Epithelial cell of proximal tubule (primary cell): ENCODE measurements around the gene CEL. TPM values are rescaled to one million over a fixed set of nuclear protein-coding genes. Genes with fewer than 3 reads are reported as not detected.

Source experiments
- DNase-seq: peaks from one replicate; pipeline ENCODE4 v3.0.0-alpha.2; 2011; ENCODE audit warnings: low read depth
- H3K4me3 ChIP-seq: 2 replicates; pipeline ENCODE4 v1.5.1; 2011; ENCODE audit warnings: low read depth, mild to moderate bottlenecking, low read length
- total RNA-seq: library from RNA; depleted of rRNA; stranded (reverse); fragments of >200 nt; gene quantifications from 2 replicates; pipeline ENCODE4 v1.2.3, GENCODE V29; 2015
- TF ChIP-seq, protein P1 (sequence below): conservative IDR thresholded peaks from 2 replicates; pipeline ENCODE4 v1.5.1; 2012; ENCODE audit warnings: low read depth, mild to moderate bottlenecking, low read length

The CEL gene
- total RNA-seq, 1 donor from 2014 or later: 0.58 TPM

DNA sequence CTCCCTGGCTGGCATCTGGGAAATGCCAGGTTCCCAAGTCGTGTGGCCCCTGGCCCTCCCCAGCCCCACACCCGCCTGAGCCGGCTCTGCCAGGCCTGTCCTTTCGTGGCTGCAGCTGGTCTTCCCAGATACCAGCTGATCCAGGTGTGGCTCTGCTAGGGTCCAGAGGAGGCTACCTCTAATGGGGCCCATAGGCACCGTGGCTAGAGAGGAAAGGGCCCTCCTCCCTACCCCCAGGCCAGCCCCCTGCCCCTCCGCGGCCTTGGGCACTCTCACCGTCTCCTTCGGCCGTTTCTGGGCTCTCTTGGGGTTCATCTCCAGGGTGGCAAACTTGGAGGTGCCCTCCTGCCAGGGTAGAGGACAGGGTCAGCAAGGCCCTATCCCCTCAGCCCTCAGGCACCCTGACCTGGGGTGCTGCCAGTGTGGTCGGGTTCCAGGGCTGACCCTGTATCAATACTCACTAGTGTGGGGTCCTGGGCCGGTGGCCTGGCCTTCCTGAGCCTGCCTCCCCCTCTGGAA lies 42.3 kb downstream of the CEL start:
- TF ChIP-seq, protein P1, sequence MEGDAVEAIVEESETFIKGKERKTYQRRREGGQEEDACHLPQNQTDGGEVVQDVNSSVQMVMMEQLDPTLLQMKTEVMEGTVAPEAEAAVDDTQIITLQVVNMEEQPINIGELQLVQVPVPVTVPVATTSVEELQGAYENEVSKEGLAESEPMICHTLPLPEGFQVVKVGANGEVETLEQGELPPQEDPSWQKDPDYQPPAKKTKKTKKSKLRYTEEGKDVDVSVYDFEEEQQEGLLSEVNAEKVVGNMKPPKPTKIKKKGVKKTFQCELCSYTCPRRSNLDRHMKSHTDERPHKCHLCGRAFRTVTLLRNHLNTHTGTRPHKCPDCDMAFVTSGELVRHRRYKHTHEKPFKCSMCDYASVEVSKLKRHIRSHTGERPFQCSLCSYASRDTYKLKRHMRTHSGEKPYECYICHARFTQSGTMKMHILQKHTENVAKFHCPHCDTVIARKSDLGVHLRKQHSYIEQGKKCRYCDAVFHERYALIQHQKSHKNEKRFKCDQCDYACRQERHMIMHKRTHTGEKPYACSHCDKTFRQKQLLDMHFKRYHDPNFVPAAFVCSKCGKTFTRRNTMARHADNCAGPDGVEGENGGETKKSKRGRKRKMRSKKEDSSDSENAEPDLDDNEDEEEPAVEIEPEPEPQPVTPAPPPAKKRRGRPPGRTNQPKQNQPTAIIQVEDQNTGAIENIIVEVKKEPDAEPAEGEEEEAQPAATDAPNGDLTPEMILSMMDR: no peak
- H3K4me3 ChIP-seq: no peak overlapping the region
- DNase-seq: no peak

DNA sequence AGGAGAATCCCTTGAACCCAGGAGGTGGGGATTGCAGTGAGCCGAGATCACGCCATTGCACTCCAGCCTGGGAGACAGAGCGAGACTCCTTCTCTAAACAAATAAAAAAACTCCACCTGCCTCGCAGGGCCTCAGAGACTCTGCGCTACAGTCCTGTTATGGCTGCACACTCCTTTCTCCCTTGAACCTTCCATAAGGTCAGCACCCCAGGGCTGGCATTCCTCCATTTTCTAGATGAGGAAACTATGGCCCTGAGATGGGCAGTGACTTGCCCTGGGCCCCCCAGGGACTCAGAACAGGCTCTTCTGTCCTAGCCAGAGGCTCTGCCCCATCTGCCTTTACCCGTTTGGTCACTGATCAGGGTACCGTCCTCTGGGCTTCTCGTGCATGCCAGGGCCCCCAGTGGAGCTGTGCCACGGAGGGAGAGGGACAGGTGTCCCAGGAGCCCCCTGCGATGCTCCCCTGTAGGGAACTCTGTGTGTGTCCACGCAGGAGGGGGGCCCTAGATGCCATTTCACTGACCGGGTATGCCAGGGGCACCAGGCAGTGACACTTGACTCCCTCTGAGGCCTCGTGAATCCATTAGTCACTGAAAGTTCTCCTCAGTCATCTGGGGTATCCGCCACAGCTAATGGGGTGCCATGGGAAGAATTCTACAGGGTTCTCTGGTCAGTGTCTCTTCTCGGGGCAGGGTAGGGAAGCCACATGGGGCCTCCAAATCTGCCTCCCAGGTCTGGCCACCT lies 43.1 kb downstream of the CEL start:
- no peak overlapping the region for H3K4me3 ChIP-seq
- TF ChIP-seq, protein P1: no peak
- no peak for DNase-seq

DNA sequence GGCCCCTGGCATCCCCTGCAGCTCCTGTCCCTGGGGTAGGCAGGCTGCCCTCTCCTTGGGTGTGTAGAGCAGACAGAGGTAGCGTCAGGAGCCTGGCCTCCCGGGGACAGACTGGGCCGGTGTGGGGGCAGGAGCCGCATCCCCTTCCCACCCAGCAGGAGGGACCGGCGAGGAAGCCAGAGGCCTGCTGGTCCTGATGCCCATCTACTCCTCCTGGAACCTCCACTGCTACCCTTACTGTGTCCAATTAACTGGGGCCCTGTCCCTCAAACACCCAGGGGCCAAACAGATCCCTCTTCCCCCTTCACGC lies 43.6 kb downstream of the CEL start:
- TF ChIP-seq, protein P1: no peak
- no peak overlapping the region for H3K4me3 ChIP-seq
- DNase-seq: no peak

DNA sequence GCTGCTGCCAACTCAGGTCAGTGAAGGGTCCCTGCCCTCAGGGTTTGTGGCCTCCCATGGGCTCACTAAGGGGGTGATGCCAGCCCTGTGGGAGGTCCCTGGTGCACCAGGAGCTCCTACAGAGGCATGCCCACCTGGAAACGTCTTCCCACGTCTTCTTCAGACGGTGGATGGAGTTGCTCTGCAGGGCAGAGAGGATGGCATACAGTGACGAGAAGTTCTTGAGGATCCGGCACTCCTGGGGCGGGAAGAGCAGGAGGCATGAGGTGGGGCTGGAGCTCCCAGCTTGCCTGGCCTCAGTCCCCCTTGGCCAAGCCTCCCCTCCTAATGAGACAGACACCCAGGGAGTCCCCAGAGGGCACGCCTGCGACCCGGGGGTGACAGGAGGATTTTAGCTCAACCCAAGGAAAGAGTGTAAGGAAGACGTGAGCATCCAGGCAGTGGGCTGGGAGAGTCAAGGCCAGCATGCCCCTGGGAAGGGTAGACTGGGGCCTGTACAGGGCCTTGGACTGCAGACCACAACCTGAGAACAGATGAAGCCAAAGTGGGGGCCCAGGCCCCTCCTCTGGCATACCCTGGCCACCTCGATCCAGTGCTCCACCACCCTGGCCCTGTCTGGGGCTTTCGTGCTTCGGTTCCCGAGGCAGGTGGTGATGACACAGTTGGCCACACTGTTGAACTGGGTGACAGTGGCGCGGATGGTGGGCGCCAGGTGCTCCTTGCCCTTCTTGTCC lies 44.9 kb downstream of the CEL start:
- no peak for DNase-seq
- no peak overlapping the region for H3K4me3 ChIP-seq

DNA sequence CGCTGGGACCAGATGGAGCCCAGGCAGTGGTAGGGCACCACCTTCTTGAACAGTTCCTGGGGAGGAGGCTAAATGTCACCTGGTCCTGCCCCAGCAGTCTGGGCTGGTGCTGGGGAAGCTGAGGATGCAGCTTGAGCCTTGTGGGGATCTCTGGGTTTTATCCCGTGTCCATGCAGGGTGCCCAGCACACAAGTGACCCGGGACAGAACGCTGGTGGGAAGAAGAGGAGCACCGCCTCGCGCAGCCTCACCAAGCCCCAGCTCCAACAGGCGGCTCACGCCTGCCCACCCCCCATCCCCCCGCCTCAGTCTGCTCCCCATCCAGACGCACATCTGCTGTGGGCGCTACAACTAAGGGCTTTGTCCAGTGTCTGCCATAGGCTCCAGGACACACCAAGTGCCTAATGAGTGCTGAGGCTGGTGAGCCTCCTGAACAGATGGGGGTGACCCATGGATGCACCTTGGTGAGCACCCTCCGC lies 45.5 kb downstream of the CEL start:
- no peak for DNase-seq
- no peak overlapping the region for H3K4me3 ChIP-seq
- TF ChIP-seq, protein P1: no peak

More for the DNA sequence above, 44.9 kb downstream of the CEL start:
- TF ChIP-seq, protein P1: no peak

DNA sequence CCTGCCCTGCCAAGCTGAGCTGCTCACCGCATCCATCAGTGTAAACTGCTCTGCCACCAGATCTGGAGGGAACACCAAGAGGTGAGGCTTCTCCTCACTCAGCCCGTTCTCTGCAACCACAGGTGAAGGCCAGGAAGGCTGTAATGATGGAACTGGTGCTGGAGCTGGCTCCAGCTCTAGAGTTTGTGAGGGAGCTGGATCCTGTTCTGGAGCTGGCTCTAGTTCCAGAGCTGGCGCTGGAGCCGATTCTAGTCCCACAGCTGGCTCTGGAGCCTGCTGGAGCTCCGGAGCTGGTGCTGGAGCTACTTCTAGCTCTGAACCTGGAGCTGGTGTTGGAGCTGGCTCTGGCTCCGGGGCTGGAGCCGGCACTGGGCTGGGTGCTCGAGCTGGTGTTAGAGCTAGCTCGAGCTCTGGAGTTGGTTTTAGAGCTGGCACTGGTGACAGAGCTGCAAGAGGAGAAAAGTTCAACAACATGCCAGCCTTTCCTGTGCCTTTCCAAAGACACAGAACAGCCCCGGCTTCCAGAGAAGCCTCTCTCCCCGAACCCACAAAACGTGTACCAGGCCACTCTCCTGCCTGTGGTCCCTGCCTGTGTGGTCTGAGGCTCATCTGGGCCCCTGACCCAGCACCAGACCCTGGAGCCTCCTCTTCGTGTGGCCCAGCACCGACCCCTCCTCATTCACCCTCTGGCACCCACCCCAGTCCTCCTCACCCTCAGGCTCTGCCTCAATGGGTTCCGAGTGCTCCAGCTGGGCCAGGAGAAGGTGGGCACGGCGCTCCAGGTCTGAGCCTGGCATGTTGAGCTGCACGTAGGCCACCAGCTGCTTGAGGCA lies 46.4 kb downstream of the CEL start:
- H3K4me3 ChIP-seq: no peak overlapping the region
- no peak for DNase-seq
- TF ChIP-seq, protein P1: no peak
